Measurements from ENCODE around the gene ABCG1.
"Not testable (repeated sequence)": the region's sequence is repeated elsewhere in the genome, so short reads cannot be mapped to it uniquely, and the experiment has no call there.

Gene ABCG1

DNA sequence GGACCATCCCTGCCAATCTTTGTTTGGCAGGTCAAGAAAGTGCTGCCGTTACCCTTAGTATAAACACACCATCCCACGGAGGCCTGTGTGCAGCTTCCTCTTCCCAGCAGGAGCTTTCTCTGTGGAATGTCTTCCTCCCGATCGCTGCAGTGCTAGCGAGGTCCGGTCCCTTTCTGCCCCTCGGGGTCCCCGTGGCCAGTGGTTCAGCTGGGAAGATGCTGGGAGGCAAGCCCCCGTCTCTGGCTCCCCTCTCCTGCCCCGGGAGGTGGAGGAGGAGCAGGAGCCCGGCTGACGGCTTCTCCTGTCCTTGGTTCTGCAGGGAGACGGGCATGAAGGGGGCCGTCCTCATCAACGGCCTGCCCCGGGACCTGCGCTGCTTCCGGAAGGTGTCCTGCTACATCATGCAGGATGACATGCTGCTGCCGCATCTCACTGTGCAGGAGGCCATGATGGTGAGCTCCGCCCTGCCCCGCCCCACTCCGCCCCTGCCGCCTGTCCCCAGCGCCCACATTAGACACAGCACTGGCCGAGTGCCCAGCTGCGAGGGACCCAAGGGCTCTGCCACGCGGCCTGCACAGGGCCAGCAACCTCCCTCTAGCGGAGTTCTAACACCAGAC, 54.2 kb downstream of the ABCG1 start:
- no peak for DNase-seq

DNA sequence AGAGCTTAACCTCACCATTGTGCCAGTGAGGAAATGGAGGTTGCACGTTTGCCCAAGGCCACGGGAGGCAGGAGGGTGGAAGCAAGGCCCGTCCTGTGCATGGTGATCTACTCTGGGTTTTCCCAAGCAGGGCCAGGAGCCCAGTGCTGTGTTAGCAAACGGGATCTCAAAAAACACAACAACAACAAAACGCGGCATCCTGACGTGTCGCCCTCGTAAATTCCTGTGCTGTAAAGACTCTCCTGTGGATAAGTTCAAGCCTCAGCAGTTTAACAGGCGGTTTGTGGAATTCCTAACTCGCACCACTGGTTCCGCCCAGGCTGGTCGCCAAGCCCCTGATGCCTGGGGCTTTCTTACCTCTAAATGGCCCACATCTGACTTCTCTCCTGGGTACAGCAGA, 57.1 kb downstream of the ABCG1 start:
- DNase-seq: no peak

DNA sequence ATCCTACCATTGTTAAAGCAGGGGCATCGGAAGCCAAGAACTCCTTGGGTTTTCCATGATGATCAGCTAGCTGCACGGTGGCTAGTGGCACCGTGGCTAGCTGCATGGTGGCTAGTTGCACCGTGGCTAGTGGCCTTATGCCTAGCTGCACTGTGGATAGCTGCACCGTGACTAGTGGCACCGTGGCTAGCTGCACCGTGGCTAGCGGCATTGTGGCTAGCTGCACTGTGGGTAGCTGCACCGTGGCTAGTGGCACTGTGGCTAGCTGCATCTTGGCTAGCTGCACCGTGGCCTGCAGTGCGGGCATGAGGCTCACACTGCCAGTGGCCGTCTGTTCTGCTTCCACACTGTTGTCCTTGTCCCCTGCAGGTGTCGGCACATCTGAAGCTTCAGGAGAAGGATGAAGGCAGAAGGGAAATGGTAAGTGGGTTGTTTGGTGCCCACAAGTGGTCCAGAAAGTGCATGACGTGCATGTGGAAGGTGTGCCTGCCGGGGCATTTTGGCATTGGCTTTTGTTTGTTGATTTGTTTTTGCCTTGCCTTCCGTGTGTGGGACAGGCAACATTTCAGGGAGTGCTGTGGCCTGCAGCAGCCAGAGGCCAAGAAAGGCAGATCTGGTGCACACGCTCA, 57.7 kb downstream of the ABCG1 start:
- no peak for DNase-seq

DNA sequence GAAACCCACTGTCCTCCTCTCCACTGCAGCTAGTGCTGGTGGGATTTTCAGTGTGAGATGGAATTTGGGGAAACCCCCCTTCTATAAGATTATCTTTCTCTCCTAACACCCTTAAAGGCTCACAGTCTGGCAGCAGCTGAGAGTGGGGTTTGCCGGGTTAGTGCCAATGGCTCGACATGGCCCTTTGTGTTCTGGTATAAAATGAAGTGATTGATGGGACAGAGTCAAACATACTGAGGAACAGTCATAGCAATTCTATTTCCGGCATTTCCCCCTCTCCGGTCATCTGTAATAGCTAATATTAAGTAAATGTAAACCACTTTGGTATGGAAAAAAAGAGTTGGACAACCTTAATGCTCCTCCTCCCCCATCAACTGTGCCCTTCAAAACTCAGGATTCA, 58.7 kb downstream of the ABCG1 start:
- DNase-seq: no peak

DNA sequence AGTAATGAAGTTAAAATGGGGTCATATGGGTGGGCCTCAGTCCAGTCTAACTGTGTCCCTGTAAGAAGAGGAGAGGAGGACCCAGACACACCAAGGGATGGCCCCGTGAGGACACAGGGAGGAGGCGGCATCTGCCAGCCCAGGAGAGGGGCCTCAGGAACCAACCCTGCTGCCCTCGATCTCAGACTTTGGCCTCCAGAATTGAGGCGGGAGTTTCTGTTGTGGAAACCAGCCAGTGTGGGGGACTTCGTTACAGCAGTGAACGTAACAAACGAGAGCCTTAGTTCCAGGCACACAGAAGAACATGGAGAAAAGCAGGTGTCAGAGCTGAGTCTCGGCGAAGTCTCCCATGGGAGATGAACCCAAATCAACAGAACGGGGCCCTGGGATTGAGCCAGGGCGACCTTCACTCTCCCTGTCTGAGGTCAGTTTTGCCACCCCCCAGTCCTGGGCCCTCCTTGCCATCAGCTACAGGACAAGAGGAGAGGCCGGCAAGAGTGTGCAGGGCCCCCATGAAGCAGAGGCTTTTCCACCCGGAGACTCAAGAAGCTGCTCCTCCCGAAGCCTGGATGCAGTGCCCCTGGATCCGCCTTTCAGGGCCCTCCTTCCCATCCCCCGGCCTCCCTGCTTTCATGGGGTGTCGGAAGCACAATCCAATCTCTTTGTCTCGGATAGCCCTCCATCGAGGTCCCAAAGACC, 59.7 kb downstream of the ABCG1 start:
- no peak for DNase-seq

DNA sequence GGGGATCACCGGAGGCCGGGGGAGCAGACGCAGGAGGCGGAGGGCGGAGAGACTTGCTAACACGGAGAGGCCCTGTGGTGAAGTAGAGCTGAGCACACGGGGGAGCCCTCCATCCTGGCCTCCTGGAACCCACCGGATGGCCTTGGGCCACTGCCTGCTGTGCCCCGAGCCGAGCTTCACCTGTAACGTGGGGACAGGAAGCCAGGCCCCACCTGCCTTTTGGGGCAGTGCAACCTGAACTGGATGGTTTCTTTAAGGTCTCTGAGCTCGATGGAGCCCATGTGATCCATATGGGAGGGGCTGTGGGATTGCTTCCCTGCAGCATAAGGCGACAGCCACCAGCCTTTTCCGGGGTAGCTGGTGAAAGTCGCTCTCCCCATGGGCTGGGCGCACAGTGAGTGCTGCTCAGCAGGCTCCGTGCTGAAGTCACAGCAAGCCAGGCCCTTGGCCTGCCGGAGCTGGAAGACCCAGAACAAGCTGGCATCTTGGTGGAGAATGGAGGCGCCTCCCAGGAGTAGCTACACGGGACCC, 60.5 kb downstream of the ABCG1 start:
- DNase-seq: no peak

DNA sequence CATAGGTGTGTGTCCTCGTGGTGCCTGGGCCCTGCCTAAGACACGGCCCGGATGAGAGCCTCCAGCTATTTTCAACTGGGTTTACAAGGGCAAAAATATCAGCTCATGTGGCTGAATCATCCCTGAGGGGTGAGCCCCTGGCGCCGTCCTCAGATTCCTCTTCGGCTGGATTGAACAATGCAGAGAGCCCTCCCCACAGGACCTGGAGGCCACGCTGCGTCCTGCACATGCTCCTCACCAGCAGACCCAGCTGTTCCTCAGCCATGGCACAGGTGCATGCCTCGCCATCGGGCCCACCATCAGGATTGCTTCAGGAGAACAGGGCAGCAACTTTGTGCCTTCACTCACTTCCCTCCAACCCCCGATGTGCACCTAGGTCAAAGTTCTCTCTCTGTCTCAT, 60.9 kb downstream of the ABCG1 start:
- DNase-seq: no peak

DNA sequence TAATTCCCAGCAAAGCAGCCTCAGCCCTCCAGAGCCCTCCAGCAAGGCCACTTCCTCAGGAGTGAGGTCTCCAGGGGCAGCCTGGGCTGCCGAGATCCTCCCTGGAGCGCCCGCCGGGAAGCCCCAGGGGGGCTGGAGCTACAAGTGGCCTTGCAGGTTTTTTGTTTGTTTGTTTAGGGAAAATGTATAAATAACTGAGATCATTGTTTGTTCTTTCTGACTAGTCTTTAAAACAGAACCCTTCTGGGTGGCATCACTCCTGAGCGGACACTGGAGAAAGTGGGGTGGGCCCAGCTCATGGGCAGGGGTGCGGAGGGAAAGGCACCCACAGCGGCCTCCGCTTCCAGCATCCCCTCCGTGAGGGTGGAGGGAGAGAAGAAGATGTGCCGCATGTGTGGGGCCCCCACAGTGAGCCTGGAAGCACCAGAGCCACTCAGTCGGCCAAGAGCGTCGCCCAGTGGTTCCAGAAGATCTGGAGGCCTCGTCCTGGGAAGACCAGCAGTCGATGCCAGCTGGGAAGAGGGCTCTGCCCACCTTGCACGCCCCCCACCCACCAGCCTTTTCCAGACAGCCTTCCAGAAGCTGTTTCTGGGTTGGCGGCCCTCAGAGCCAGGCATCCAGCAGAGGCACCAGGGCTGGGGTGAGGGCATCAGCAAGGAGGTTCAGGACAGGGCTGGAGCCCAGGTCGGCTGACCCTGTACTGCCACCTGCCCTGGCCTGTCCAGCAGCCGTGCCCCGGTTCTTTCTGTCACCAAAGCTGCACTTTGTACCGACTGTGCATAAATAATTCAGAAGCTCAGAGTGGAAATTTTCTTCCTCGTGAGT, 61.6 kb downstream of the ABCG1 start:
- no peak for DNase-seq

DNA sequence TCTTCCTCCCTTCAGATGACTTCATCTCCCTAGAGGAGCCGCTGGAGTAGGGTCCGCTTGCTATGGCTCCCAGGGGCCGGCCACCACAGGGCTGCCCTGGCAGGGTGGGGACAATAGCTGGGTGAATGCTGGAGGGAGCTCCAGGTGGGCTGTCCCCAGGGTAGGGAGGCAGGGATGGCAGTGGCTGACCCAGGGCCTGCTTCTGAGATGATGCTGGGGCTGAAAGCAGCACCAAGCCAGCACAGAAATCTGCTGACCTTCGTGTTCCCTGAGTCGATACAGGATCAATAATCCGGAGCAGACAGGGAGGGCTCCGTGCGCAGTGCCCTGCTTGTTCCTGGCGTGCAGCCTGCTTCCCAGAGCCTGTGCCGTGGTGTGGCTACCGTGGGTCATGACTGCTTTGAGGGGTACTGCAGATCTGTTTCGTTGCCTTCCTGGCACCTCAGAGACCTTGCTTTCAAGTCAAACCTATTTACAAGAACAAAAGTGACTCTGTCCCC, 62.3 kb downstream of the ABCG1 start:
- DNase-seq: no peak

DNA sequence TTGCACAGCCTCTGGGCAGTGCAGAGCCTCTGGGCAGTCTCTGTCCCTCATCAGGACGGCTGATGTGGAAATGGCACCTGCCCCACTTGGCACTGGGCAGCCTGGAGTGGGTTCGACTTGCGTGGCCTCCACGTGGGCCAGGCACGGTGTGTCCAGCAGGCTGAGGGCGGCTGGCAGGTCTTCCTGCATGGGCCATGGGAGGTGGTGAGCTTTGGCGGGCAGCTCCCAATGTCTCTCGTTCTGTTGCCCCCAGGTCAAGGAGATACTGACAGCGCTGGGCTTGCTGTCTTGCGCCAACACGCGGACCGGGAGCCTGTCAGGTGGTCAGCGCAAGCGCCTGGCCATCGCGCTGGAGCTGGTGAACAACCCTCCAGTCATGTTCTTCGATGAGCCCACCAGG, 63.1 kb downstream of the ABCG1 start:
- DNase-seq: no peak

DNA sequence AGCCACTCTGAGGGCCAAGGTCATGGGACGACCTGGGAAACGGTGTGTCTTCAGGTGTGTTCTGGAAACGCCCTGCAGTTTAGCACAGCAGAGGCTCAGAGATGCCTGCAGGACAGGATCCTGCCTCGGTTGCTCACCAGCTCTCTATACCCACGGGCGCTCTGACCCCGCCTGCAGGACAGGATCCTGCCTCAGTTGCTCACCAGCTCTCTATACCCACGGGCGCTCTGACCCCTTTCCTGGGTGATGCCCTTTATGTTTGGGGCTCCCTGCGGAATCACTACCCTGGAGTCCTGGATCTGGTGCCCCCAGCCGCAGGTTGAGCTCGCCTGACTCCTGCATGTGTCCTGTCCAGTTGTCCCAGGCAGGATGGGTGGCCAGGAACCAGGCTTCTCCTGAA, 63.8 kb downstream of the ABCG1 start:
- DNase-seq: no peak

DNA sequence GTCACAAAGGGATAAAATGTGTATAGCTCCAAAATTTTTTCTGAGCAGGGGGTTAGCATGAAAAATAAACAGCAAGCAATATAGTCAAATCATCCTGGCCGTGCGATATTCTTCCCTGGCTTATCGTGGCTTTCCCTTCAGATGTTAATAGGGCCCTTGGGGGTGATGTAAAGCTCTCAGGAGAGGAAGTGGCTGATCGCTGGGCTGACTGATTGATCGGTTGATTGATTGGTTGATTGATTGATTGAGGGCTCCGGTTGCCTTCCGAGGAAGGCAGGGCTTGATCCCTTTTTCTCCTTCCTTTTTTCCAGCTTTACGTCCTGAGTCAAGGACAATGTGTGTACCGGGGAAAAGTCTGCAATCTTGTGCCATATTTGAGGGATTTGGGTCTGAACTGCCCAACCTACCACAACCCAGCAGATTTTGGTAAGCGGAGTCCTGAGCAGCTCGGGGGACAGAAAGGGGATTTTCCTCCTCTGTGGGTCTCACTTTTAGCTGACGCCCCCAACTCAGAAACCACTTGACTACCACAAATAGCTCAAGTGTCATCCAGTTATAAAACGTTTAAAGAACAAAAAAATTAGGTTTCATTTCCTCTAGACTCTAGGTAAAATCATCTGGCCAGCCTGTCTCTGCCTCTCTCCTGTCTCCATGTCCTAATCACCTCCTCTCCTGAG, 66.8 kb downstream of the ABCG1 start:
- no peak for DNase-seq

DNA sequence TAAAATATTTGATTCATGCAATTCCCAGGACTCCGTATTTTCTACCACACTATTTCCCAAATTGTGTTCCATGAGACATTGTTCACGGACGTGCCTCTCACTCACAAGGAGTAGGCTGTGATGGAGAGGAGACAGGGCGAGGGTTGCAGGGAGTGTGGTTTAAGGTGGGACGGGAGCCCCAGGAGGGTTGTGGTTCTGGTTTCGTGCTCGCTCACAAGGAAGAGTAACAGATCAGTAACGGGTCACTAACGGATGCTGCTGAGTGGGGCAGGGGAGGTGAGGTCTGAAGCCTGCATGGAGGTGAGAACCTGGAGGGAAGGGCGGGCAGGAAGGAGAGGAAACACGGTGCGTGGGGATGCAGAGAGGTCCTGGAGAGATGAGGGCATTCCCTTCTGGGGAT, 67.5 kb downstream of the ABCG1 start:
- no peak for DNase-seq

DNA sequence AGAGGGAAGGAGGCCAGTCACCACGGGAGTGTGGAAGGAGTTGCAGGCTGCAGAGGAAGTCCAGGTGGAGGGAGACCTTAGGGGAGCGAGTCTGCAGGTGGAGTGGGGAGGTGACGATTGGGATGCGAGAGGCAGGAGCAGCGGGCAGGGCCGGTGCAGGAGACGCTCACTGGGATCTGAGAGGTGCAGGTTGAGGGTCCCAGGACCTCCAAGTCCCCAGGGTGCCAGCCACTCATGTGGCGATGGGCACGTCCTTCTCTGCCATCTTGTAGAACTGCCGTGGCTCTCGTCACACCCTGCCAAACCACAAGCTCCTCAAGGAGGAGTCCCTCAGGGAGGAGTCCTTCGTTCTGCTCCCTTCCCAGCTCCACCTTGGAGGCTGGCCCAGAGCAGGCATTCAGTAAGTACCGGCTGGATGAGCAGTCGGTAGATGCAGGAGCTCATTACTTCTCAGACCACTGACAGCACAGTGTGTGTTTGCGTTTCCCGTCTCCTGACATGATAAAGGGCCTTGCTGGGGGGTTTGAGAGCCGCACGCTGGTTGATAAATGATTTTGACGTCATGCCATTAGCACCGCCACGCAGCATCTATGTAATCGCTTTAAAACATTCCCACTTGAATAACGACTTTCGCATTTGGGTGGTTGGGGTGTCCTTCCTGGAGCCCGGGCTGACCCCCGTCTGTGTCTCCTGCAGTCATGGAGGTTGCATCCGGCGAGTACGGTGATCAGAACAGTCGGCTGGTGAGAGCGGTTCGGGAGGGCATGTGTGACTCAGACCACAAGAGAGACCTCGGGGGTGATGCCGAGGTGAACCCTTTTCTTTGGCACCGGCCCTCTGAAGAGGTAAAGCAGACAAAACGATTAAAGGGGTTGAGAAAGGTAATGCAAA, 68.5 kb downstream of the ABCG1 start:
- DNase-seq: no peak

DNA sequence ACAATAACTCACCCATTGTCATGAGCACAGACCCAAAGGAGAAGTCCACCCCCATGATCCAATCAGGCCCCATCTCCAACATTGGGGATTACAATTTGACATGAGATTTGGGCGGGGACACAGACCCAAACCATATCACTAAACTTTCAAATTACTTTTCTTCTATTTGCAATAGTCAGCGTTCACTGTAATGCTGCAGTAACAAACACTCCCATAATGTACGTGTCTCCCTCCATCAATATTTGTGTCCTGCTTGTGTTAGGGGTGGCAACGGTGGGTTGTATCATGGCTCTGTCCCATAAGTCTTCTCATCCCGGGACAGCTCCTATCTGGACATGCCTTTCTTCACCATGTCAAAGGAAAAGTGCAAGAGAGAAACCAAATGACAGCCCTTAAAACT, 70.0 kb downstream of the ABCG1 start:
- no peak for DNase-seq

DNA sequence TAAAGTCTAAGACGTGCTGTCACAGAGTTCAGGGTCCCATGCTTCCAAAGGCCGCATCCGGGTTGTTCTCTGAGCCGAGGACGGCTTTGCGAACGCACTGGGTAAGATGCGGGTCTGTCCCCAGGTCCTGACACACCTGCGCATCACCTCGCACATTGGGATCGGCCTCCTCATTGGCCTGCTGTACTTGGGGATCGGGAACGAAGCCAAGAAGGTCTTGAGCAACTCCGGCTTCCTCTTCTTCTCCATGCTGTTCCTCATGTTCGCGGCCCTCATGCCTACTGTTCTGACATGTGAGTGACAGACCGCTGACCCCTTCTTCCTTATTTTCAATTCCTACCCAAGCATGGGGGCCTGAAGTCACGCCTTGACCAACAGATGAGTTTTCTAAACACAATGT, 71.0 kb downstream of the ABCG1 start:
- no peak for DNase-seq

DNA sequence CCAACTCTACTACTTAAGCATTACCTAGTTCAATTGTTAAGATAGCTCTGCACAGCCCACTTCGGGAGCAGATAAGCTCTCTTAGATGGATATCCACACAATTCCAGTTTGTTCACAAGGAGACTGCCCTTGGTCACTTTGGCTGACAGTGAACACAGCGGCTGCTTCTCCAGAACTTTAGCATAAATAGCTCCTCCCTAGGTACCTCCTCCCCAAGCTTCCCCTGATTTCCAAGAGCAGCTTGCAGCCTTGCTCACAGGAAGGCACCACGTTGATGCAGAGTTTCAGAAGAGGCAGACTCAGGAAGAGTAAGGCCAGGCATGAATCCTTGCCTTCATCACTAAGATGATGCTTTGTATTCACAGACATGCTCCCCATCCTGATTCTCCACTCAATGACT, 71.6 kb downstream of the ABCG1 start:
- DNase-seq: no peak

DNA sequence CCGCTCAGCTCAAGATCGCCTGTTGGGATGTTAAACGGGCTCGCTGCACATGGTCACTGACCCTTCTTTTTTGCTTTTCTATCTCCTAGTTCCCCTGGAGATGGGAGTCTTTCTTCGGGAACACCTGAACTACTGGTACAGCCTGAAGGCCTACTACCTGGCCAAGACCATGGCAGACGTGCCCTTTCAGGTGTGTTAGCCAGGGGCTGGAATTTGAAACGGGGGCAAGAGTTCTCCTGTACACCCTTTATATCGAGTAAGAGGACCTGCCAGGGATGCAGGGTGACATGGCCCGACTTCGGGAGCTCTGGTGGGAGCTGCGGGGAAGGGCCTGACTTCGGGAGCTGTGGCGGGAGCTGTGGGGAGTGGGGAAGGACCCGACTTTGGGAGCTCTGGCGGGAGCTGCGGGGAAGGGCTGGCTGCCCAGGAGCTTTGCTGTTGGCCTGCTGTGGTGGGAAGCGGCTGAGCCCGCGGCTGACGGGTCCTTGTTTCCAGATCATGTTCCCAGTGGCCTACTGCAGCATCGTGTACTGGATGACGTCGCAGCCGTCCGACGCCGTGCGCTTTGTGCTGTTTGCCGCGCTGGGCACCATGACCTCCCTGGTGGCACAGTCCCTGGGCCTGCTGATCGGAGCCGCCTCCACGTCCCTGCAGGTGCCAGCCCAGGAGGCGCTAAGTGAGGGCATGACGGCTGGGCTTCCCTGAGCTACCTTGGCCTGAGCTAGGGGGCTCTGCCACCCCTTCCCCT, 72.2 kb downstream of the ABCG1 start:
- DNase-seq: no peak

DNA sequence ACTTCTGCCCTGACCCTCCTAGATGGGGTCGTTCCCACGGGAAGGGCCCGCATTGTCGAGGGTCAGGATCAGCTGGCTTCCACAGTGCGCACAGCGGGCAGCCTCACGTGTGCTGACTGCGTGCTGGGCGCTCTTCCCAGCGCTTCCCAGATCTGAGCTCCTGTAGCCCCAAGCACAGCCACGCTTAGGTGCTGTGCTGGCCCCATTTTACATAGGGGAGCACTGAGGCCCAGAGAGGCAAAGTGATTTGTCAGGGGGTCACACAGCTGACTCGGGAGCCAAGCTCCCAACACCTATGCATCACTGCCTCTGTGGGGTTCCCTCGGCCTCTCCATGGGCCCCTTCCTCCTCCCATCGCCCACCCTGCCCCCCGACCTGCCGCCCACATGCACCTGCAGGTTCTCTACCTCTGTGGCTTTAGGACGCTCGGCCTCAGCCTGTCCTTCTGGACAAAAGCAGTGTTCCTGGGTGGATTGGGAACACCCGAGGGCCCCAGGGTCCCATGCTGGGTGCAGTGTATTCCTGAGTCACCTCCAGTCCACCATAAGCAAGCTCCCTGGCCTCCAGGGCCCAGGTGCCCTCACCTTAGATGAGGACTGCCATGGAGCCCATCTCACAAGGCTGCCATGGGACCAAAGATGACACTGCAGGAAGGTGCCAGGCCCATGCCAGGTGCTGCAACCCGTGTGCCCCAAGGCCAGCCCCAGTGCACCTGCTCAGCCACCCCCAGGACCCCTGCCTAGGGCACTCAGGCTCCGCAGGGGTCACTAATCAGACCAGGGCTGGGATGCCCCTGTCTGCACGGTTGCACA, 73.0 kb downstream of the ABCG1 start:
- no peak for DNase-seq

DNA sequence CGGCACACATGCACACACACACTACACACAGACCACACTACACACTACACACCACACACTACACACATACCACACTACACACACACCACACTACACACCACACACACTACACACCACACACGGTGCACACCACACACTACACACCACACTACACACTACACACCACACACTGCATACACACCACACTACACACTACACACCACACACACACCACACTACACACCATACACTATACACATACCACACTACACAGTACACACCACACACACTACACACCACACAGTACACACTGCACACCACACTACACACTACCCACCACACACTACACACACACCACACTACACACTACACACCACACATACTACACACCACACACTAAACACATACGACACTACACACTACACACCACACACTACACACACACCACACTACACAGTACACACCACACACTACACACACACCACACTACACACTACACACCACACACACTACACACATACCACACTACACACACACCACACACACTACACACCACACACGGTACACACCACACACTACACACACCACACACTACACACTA, 73.7 kb downstream of the ABCG1 start:
- not testable (repeated sequence) for DNase-seq

Data from NCI-H2227 treated with DMSO at 0.1 percent for 48 hours (cell line).